Right lobe of liver (tissue), 6 donors: ENCODE measurements around the gene CYLD. TPM values are rescaled to one million over a fixed set of nuclear protein-coding genes. Genes with fewer than 3 reads are reported as not detected.

Experiments
- ATAC-seq, 4 donors: fragments of 200-7000 bp; cut with Tn5 transposase; one replicate each; pipeline ENCODE4 v1.9.1; 2020; ENCODE audit warnings: mild to moderate bottlenecking in 4 of 4, moderate library complexity in 4 of 4
- DNase-seq, 3 donors: peaks; one replicate each; pipeline ENCODE4 v3.0.0-alpha.2; 2020
- H3K27ac ChIP-seq, 3 donors: fragments of 200-600 bp; one replicate each; pipeline ENCODE4 v1.8.0; 2022
- H3K27me3 ChIP-seq, 2 donors: fragments of 200-600 bp; one replicate each; pipeline ENCODE4 v1.8.0; 2022
- H3K36me3 ChIP-seq, 4 donors: fragments of 200-600 bp; sonication (generic) in 1 of 4; one replicate each; pipeline versions ENCODE4 v1.5.1 to v1.8.0; 2017 to 2022; ENCODE audit warnings: control low read depth in 1 of 4
- H3K4me1 ChIP-seq, 4 donors: fragments of 200-600 bp; sonication (generic) in 1 of 4; one replicate each; pipeline versions ENCODE4 v1.5.1 to v1.8.0; 2017 to 2022; ENCODE audit warnings: control low read depth in 1 of 4
- H3K4me3 ChIP-seq, 3 donors: fragments of 200-600 bp; one replicate each; pipeline ENCODE4 v1.8.0; 2022
- H3K9me3 ChIP-seq, 4 donors: fragments of 200-600 bp; sonication (generic) in 1 of 4; one replicate each; pipeline versions ENCODE4 v1.5.1 to v1.8.0; 2017 to 2022; ENCODE audit warnings: control low read depth in 1 of 4
- POLR2A ChIP-seq: fragments of 450-650 bp; IDR thresholded peaks from one replicate; pipeline ENCODE4 v1.6.1; 2017; ENCODE audit warnings: antibody characterized with exemption, mild to moderate bottlenecking
- WGBS: methylation state at CpG from one replicate; pipeline ENCODE4 v1.1.6; 2018; ENCODE audit warnings: low coverage, low lambda C conversion rate; ENCODE audit not compliant: insufficient coverage; ENCODE audit errors: missing lambda C conversion rate; 5-methylcytosine and 5-hydroxymethylcytosine counted together
- intact Hi-C, 2 donors: fragments of 100-400 bp; cut with DNase I; formaldehyde crosslinking; loops; one replicate each; pipeline versions ENCODE4 v1.11.2 to v1.14.1; 2022
- total RNA-seq, 6 experiments: library from RNA; depleted of rRNA in 2 of 6; stranded (reverse); fragments of >200 nt in 2 of 6; fragmentation: NEBNext Ultra II Directional in 3 of 6; extraction: Animal tissue kit (Norgen Biotek cat#: 25700) in 3 of 6; gene quantifications; one replicate each; pipeline versions ENCODE4 v1.1.0 to v1.2.4, GENCODE V29; 2016 to 2023
- TF ChIP-seq, protein P1 (sequence below), 4 donors: fragments of 200-600 bp in 3 of 4; fragments of 450-650 bp in 1 of 4; IDR thresholded peaks; one replicate each; pipeline versions ENCODE4 v1.5.1 to v1.8.0; 2016 to 2022; ENCODE audit warnings: antibody characterized with exemption in 4 of 4, mild to moderate bottlenecking in 2 of 4
- donor health status: DM: no; HTN: yes; CAD: no.
- donor health status: DM: no; HTN: no; CAD: no.
- donor health status: DM: no; HTN: no; CAD: no.
- donor health status: DM: no; HTN: yes; CAD: no.
- donor health status: DM: no; HTN: yes; CAD: no.

The CYLD gene
- total RNA-seq, 6 experiments from 2014 or later: 17.0 to 34.2 (median 19.5) TPM

DNA sequence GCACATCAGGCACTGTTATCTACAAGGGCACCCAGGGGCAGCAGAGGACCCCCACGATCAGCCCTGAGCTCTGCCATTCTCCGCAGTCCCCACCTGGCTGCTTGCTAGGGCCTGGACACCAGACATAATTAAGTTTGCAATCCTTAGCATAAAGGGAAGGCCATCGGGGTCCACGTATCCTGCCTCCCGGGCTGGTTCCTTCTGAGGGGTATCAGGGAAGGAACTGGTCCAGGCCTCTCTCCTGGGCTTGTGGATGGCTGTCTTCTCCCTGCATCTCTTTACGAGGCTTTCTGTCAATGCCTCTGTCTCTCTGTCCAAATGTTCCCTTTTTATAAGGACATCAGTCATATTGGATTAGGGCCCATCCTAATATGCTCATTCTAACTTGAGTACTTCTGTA is 77.8 kb downstream of the CYLD start:
- H3K27ac ChIP-seq: no peak overlapping the region
- H3K4me3 ChIP-seq: no peak overlapping the region
- H3K4me1 ChIP-seq: no peaks in the 10 kb centered on the region
- WGBS: 86% methylated on average over 2 of the region's 6 CpGs
- DNase-seq (no peak), ATAC-seq (no peak)
- H3K9me3 ChIP-seq: no peaks in the 10 kb centered on the region
- no peaks in the 10 kb centered on the region for H3K27me3 ChIP-seq
- intact Hi-C loops: no loop called here
- H3K36me3 ChIP-seq: no peaks in the 10 kb centered on the region
- TF ChIP-seq, protein P1, sequence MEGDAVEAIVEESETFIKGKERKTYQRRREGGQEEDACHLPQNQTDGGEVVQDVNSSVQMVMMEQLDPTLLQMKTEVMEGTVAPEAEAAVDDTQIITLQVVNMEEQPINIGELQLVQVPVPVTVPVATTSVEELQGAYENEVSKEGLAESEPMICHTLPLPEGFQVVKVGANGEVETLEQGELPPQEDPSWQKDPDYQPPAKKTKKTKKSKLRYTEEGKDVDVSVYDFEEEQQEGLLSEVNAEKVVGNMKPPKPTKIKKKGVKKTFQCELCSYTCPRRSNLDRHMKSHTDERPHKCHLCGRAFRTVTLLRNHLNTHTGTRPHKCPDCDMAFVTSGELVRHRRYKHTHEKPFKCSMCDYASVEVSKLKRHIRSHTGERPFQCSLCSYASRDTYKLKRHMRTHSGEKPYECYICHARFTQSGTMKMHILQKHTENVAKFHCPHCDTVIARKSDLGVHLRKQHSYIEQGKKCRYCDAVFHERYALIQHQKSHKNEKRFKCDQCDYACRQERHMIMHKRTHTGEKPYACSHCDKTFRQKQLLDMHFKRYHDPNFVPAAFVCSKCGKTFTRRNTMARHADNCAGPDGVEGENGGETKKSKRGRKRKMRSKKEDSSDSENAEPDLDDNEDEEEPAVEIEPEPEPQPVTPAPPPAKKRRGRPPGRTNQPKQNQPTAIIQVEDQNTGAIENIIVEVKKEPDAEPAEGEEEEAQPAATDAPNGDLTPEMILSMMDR (IDR thresholded peaks at IDR 0.05): no peak
- no peak for TF ChIP-seq POLR2A

DNA sequence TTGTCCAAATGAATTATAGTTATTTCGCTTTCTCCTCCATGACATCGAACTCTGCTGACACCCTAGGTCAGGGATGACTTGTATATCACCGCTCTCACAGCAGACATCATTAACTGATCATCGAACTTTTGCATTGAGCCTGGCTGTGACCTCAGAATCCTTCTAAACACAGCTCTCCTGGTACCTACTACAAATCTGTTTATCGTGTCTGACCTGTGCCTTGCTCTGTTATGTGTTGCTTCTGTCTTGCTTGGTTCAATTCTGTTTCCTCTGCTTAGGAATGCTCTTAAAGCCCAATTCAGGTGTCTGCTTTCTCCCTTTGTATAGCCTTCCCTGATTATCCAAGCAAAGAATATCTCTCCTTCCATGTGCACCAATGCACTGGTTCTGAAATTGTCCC is 78.3 kb downstream of the CYLD start:
- DNase-seq (no peak), ATAC-seq (no peak)
- TF ChIP-seq, protein P1 (IDR thresholded peaks at IDR 0.05): no peak
- TF ChIP-seq POLR2A: no peak
- Histone ChIP-seq H3K9me3 (no peaks in the 10 kb centered on the region), H3K27me3 (no peaks in the 10 kb centered on the region), H3K36me3 (no peaks in the 10 kb centered on the region), H3K4me3 (no peak overlapping the region), H3K27ac (no peak overlapping the region), H3K4me1 (no peaks in the 10 kb centered on the region)
- WGBS: 96% methylated on average over 3 of the region's 5 CpGs
- intact Hi-C loops: no loop called here

DNA sequence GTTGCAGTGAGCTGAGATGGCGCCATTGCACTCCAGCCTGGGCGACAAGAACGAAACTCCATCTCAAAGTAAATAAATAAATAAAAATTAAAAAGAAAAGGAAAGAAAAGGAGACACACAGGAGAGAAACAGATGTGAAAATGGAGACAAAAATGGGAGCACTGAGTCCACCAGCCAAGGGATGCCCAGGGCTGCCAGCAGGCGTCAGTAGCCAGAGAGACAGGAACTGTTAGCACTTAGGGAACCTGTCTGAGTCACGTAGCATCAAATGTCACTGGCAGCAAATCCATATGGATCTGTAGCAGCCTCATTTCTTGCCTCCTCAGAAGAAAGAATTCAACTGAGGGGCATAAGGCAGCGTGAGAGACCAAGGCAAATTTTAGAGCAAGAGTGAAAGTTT is 79.7 kb downstream of the CYLD start:
- ATAC-seq (peak in 1 of 4 donors; percentile 20), DNase-seq (no peak)
- no peaks in the 10 kb centered on the region for H3K9me3 ChIP-seq
- TF ChIP-seq, protein P1 (IDR thresholded peaks at IDR 0.05): no peak
- TF ChIP-seq POLR2A: no peak
- intact Hi-C loops: no loop called here
- H3K27me3 ChIP-seq: no peaks in the 10 kb centered on the region
- H3K4me3 ChIP-seq: no peak overlapping the region
- no peak overlapping the region for H3K27ac ChIP-seq
- no peaks in the 10 kb centered on the region for H3K36me3 ChIP-seq
- no peaks in the 10 kb centered on the region for H3K4me1 ChIP-seq
- 92% methylated on average over 5 of the region's 6 CpGs for WGBS

GRCh38 chr16:50822671-50823070 is 80.8 kb downstream of the CYLD start:
- intact Hi-C loops: no loop called here
- ATAC-seq (no peak), DNase-seq (no peak)
- H3K27ac ChIP-seq: no peak overlapping the region
- no peaks in the 10 kb centered on the region for H3K9me3 ChIP-seq
- TF ChIP-seq, protein P1 (IDR thresholded peaks at IDR 0.05): no peak
- no peak for TF ChIP-seq POLR2A
- H3K27me3 ChIP-seq: no peaks in the 10 kb centered on the region
- no peaks in the 10 kb centered on the region for H3K36me3 ChIP-seq
- 79% methylated on average over 7 of the region's 9 CpGs for WGBS
- H3K4me1 ChIP-seq: peaks cover 0 to 9% (median 0%) of the 10 kb centered on the region in 4 donors
- no peak overlapping the region for H3K4me3 ChIP-seq

- no peak overlapping the region for H3K27ac ChIP-seq
- DNase-seq (no peak), ATAC-seq (peak in 2 of 4 donors; percentile 48 to 58)
- no peaks in the 10 kb centered on the region for H3K27me3 ChIP-seq
- intact Hi-C loops: no loop called here
- H3K4me3 ChIP-seq: no peak overlapping the region
- WGBS: 50% methylated on average over 3 of the region's 3 CpGs
- peaks cover 0 to 11% (median 1%) of the 10 kb centered on the region in 4 donors for H3K4me1 ChIP-seq
- no peaks in the 10 kb centered on the region for H3K36me3 ChIP-seq
- H3K9me3 ChIP-seq: no peaks in the 10 kb centered on the region
- TF ChIP-seq POLR2A: no peak
- TF ChIP-seq, protein P1 (IDR thresholded peaks at IDR 0.05): no peak
Observed at GRCh38 chr16:50826797-50827316, 85.0 kb downstream of the CYLD start.
